Middle frontal gyrus (tissue), 1 donor: ENCODE results near the gene NEMP2.

ENCODE experiments used
- DNase-seq: peaks from one replicate; pipeline ENCODE4 v3.0.0-alpha.2; 2015; ENCODE audit warnings: low spot score; ENCODE audit errors: extremely low spot score

Gene NEMP2

DNA sequence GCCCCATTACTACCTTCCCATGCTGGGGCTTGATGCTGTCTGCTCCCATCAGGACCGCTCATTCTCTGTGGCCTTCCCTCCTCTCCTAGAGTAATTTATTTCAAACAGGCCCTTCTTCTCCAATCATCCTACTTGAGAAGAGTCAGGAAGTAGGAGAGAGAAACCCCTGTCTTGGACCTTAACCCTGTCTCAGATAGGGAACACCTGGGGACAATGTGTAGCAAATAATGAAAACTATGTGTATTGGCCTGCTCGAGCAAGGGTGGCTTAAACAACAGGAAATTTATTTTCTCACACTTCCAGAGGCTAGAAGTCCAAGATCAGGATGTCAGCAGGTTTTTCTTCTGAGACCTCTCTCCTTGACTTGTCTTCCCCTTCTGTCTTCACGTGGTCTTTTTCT, 26.6 kb upstream of the NEMP2 start:
- DNase-seq = no peak

DNA sequence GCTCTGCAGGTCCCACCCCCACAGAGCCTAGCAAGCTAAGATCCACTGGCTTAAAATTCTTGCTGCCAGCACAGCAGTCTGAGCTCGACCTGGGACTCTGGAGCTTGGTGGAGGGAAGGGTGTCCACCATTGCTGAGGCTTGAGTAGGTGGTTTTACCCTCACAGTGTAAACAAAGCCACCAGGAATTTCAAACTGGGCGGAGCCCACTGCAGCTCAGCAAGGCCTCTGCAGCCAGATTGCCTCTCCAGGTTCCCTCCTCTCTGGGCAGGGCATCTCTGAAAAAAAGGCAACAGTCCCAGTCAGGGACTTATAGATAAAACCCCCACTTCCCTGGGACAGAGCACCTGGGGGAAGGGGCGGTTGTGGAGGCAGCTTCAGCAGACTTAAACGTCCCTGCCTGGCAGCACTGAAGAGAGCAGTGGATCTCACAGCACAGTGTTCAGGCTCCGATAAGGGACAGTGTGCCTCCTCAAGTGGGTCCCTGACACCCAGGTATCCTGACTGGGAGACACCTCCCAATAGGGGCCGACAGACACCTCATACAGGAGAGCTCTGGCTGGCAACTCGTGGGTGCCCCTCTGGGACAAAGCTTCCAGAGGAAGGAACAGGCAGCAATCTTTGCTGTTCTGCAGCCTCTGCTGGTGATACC, 20.0 kb upstream of the NEMP2 start:
- DNase-seq = no peak

DNA sequence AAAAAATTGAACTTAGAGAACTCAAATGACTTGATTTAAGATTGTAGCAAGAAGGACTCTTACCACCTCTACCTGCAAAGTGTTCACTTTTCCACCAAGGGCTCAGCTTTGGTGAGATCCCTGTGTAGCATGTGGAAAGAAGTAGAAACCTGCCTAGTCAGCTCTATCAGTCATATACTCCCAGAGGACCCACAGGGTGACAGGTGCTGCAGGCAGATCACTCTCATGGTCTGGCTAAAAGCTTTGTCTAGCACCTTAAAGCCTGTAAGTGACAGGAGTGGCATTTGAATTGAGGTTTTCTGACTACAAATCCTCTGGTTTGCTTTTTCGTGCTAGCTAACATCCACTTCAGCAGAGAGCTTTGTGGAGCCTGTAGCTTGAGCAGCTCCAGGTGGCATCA, 18.7 kb upstream of the NEMP2 start:
- DNase-seq = no peak

DNA sequence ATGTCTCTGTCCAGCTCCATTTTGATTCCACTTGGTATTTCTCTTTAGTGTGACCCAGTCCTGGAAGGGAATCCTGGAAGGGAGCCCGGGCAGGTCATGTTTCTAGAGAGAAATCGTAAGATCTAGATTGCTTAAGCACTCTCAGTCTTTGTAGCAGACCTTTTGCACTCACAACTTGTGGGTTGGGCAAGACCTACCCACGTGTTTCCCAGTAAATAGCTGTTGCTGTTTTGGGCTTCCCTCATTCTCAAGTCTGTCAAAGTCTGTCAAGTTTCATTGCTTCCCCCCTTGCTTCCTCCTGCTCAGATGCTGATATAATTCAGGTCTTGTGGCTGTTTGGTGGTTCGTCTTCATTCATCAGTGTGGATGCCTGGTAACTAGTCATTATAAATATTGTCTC, 17.4 kb upstream of the NEMP2 start:
- DNase-seq = no peak

DNA sequence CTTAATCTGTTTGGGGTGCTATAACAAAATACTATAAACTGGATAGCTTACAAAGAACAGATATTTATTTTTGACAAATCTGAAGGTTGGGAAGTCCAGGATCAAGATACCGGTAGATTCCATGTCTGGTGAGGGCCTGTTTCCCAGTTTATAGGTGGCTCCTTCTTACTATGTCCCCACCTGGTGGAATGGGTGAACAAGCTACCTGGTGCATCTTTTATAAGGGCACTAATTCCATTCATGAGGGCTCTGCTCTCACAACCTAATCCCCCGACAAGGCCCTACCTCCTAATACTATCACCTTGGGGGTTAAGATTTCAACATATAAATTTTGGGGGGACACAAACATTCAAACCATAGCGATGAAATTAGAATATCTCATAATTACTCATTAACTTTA, 15.6 kb upstream of the NEMP2 start:
- no peak for DNase-seq

DNA sequence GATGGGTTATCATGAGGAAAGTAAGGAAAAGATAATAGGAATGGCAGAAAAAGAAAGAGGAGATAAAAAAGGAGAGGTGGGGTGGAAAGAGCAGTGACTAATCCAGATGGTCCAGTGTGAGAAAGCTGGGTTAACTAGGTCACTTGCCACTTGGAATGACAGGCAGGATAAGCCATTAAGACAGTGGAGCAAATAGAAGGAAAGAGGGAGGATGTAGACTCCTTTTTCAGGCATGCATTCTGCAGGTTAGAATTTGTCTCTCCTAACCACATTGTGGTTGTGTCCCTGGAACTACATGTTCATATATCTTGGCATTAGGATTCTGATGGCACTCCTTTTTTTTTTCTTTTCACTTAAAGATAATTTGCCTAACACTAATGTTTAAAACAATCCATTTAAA, 13.4 kb upstream of the NEMP2 start:
- no peak for DNase-seq

DNA sequence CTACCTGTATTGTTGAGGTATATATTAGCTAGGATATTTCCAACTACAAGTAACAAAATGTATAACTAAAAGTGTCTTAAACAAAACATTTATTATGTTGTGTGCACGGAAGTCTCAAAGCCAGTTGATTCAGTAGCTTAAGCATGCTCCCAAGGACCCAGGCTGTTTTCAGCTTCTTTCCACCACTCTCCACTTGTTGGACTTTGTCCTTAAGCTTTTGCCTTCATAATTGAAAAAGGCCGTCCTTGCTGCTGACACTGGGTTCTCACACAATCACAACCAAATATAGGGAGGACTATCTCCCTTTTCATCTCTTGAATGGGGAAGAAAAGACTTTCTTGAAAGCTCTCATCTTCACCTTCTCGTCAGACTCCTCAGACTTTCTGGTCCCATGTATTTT, 12.2 kb upstream of the NEMP2 start:
- no peak for DNase-seq

DNA sequence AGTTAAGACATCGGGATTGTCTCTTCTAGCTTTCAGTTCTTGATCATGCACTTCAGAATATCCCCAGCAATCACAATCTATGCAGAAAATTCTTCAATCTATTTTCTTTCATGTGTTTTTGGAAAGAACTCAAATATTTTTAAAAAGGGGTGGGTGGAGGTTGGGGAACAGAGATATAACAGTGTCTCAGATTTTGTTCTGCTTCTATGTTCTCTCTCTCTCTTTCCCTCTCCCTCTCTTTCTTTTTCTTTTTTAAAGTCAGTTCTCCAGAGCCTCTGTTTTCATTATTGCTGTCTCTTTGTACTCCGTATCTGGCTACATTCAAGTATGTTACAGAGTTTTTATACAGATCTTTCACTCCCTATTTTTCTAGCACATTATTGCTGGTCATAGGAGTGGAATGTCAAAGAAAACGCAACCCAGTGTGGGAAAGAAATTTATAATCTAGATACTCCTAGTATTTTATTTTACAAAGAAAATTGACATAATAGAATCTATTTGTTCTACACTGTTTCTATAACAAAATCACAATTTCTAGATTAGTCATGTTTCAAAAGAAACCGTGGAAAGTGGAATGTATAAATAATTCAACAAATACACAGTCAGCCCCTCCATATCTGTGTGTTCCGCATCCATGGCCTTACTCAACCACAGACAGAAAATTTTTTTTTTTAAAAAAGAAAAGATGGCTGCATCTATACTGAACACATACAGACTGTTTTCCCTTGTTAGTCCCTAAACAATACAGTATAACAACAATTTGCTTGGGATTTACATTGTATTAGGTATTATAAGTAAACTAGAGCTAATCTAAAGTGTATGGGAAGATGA, 11.2 kb upstream of the NEMP2 start:
- DNase-seq = no peak

DNA sequence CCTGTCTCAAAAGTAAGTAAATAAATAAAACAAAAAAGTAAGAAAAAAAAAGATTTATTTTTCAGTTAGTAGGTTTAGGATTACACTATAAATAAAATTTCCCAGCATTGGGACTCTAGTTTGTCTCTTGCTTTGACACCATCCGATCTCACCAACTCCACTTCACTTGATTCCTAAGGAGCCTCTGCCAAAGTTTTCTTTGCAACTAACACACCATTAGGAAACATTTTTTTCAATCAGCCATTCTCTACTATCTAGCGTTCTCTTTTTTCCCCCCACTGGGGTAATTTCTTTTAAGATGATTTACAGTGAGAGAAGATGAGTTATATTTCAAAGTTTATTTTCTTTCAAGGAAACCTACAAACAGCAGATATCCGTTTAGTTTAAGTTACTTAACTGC, 10.6 kb upstream of the NEMP2 start:
- no peak for DNase-seq

DNA sequence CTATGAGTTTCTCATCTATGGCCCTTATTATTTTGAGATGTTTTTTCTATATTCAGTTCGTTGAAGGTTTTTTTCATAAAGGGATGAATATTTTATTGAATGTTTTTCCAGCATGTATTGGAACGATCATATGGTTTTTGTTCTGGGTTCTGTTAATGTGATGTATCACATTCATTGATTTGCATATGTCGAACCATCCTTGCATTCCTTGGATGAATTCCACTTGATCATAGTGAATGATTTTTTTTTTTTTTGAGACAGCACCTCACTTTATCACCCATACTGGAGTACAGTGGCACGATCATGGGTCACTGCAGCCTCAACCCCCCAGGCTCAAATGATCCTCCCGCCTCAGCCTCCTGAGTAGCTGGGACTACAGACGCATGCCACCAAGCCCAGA, 5.5 kb upstream of the NEMP2 start:
- no peak for DNase-seq

DNA sequence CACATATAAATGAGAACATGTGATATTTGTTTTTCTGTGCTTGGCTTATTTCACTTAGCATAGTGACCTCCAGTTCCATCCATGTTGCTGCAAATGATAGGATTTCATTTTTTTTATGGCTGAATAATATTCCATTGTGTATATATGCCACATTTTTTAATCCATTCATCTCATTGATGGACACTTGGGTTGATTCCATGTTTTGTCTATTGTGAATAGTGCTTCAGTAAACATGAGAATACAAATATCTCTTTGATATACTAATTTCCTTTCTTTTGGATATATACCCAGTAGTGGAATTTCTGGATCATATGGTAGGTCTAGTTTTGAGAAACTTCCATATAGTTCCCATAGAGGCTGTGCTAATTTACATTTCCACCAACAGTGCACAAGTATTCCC, 3.7 kb upstream of the NEMP2 start:
- DNase-seq = no peak

DNA sequence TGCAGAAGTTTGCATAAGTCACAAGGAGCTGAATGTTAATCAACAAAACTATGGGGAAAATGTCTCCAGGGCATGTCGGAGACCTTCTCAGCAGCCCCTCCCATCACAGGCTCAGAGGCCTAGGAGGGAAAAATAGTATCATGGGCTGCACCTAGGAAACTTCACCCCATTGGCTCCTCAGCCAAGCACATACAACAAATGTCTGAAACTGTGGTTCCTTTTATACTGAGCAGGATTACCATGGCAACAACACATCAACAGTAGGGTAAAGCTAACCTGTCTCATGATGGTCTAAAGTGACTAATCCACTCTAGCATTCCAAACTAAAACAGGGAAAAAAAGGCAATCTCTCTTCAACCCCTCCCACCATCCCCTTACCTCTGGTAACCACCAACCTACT, 3.2 kb upstream of the NEMP2 start:
- DNase-seq = no peak

DNA sequence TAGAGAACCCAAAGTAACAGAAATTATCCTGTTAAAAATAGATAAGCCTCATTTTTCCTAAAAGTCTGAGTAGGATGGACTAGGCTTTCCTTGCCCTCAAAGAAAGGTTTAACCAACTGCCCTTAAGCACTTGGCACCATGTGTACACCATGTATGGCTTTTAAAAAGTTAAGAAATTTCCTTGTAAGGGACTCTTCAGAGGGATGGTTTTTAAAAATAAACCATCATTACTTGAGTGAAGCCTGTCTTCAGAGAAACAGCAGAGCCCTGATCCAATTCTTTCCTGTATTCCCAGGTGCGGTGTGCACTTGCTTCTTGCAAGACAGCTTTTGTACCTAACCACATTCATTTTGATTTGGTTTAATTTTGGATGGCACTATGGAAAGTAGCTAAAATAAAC, 1.1 kb upstream of the NEMP2 start:
- DNase-seq = no peak

DNA sequence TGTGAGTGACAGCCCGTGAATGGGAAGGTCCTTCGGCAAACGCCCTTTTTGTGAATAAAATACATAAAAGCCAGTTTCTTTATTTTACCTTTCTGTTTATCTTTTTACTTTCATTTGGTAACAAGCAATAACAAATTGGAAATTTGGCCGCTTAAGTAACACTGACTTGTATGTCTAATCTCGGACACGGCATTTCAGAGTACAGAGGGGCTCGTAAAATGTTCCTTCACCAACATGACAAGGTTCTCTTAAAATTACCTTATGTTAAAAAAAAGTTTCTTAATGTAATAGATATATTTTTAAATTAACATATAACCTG, 558 bp upstream of the NEMP2 start:
- DNase-seq = no peak

DNA sequence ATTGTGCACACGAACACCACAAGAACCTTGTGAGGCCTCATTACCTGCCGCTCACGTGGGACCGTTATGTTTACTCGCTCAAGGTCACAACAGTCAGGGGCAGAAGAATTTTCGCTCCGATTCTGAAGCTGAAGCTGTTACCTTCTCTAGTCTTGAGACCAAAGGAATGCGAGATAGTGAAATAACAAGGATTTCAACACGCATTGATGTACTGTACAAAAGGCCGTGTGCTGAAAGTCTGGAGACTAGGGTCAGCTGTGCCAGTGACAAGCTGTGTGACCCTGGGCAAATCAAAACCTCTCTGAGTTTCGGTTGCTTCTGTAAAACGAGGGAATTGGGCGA, 583 bp downstream of the NEMP2 start:
- DNase-seq = no peak

DNA sequence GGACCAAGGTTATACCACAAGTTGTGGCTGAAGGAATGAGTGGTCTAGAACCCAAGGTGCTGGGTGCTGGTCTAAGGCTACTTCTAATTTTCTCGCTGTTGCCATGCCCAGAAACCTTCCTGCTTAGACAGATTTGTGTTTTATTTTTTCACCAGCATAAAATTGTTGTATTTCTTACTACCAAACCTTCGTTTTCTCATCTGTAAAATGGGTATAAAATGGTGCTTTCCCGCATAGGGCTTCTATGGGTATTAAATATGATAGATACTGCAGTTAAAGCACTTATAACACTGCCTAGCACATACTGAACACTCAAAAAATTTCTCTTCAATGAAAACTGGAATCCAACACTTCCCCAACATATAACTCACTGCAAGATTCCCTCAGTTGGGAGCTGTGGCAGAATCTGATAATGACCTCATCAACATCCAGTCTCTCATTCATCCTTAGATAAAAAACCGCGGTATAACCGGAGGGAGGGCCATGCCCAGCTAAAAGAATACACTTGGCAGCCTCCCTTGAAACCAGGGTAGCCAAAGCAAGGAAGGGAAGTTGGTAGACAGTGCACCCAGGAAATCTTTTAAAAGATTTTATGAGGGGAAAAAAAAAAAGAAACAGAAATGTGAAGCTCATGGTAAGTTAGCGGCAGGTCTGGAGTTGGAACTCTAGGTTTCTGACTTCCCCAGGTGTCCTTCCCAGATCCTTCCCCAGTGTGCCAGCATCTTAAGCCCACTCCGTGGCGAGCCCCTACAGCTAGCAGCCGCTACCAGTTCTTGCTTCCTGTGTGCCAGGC, 1.2 kb downstream of the NEMP2 start:
- no peak for DNase-seq

DNA sequence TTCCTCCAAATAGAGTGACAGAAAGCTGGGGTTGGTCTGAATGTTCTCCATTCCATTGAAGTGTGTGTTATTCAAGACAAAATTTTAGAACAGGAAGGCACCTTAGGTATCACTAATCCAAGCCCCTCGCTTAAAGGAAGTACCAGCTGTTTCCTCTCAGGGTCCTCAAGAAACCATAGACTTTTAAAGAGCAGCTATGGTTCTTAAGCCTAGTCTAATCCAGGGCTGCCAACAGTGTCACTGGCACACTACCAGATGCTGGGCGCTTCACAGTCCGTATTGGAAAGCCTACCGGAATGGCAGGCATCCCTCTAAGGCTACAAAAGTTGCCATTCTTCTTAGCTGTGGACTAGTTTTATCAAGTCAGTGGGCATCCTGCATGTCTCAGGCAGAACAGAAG, 1.9 kb downstream of the NEMP2 start:
- DNase-seq = no peak

DNA sequence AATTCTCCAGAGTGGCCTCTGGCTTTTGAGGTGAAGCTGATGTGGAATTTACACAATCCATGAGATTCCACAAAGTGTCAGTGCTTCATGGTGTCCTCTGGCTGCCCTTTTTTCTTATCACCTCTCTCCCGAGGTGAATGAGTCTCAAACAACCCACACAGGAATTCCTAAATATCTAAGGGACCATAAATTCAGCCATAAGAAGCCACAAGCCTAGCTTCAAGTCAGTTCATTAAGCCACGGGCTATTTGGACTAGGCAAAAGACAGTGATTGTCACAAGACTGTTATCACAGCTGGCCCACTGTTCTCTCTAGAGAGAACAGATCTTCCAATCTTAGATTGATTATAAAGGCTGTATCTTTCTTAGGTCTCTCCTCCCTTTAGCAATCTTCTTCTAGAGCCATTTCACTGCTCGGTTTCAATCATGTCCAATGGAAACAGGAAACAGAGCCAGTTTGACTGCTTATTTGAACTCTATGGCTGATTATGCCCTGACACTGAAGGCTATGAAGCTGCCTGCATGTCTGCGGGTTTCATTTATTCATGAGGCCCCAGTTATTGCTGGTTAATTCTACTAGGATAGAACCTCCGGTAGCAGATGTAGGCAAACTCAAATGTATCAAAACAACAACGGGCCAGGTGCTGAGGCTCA, 4.1 kb downstream of the NEMP2 start:
- DNase-seq = no peak

DNA sequence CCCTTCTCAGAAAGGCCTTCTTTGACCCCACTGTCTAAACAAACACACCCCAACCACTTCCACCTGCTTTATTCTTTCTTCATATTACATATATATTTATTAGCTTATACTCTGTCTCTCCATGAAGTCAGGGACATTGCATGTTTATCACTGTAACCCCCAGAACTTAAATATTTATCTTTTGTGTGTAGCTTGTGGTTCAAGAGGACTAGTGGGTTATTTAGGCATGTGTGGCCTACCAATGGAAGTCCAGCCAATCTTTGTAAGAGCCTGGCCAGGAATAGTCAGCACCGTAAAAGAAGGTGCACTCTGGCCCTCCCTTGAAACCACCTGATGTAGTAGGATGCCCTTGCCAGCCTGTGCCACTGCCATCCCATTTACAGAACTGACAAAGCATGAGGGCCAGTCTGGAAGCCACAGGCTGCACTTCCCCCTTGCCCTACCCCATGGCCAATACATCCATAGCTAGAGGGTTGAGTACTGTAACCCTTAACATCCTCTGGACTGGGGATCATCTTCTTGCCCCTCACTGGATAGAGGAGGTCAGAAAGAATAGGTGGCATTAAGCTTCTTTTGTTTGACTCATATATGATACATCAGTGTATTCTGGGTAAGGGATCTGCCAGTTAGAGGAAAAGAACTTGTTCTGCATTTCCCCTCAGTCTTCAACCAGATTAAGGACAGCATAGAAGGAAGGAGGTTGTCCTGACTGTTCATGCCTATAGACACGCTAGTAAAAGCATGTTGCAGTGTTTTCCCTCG, 4.9 kb downstream of the NEMP2 start:
- no peak for DNase-seq

DNA sequence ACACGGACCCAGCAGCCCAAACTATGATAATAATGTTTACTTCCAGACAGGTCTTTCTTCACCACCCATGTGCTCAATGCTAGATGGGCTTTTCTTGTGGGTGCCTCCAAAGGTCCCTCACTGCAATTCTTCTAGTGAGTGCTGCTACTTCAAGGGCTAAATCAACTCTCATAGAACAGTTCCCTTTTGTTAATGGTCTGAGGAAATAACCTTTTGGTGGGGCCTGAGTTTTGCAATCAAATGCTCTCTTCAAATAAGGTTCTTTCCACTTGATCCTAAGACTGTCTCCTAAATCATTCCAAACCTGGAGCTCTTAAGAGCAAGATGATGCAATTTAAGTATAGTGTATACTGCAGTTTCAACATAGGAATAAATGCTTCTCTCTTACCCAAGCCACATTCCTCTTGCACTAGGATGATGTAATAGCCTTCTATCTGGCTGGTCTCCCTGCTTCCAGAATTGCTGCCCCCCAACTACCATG, 6.0 kb downstream of the NEMP2 start:
- DNase-seq = no peak

DNA sequence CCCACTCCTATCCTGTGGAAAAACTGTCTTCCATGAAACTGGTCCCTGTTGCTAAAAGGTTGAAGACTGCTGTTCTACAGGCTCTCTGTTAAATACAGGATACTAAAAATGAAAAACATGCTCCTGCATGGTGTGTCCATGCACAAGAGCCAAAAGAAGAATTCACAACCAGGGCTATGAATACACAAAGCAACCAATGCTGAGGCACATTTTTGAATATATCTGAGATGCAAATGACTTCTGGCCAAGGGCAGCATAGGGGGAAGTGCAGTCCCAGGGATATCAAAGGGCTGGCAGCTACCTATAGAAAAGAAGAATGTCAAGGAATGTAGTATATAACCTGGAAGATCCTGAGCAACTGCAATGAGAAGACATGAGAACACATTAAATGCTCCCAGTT, 6.6 kb downstream of the NEMP2 start:
- DNase-seq = no peak
